CD14-positive monocyte (primary cell): ENCODE results near the gene CPN2. TPM values are rescaled to one million over a fixed set of nuclear protein-coding genes. Genes with fewer than 3 reads are reported as not detected.
A peak's percentile ranks its signal among the peaks of the same experiment; 100 is the strongest.

Experiments used
- DNase-seq, 3 donors: peaks; one replicate each; pipeline ENCODE4 v3.0.0-alpha.2; 2011 to 2022
- H2AFZ ChIP-seq: 2 replicates; pipeline ENCODE4 v1.6.0; 2012; ENCODE audit warnings: mild to moderate bottlenecking, low read depth, low read length, inconsistent platforms; ENCODE audit not compliant: insufficient read depth, poor library complexity, severe bottlenecking
- H3K27ac ChIP-seq, 2 donors: 1 replicate in 1 of 2; 2 replicates in 1 of 2; pipeline ENCODE4 v1.5.1; 2012 to 2013; ENCODE audit warnings: low read length in 2 of 2, control low read depth in 1 of 2, inconsistent platforms in 1 of 2, low read depth in 1 of 2, mild to moderate bottlenecking in 1 of 2
- H3K27me3 ChIP-seq, 2 donors: one replicate each; pipeline versions ENCODE4 v1.6.0 to v1.6.1; 2011 to 2013; ENCODE audit warnings: low read length in 2 of 2; ENCODE audit not compliant: control insufficient read depth in 2 of 2, insufficient read depth in 2 of 2
- H3K36me3 ChIP-seq, 2 donors: replicated peaks in 1 of 2; 1 replicate in 1 of 2; 2 replicates in 1 of 2; pipeline versions ENCODE4 v1.5.1 to v1.6.1; 2012 to 2013; ENCODE audit warnings: low read length in 2 of 2, control low read depth in 1 of 2, inconsistent platforms in 1 of 2, mild to moderate bottlenecking in 1 of 2; ENCODE audit not compliant: insufficient read depth in 2 of 2, control insufficient read depth in 1 of 2
- H3K4me1 ChIP-seq, 2 donors: 1 replicate in 1 of 2; 2 replicates in 1 of 2; pipeline versions ENCODE4 v1.5.1 to v1.6.1; 2012 to 2013; ENCODE audit warnings: low read length in 2 of 2, control low read depth in 1 of 2, inconsistent platforms in 1 of 2, mild to moderate bottlenecking in 1 of 2, moderate library complexity in 1 of 2; ENCODE audit not compliant: insufficient read depth in 2 of 2, control insufficient read depth in 1 of 2
- H3K4me2 ChIP-seq: replicated peaks from 2 replicates; pipeline ENCODE3; 2012; ENCODE audit warnings: low read length, moderate library complexity, mild to moderate bottlenecking; ENCODE audit not compliant: poor library complexity, severe bottlenecking; ENCODE audit errors: extremely low read depth
- H3K4me3 ChIP-seq, 3 experiments: fragments of 200-600 bp in 1 of 3; sonication (generic) in 1 of 3; replicated peaks in 1 of 3; 1 replicate in 2 of 3; 2 replicates in 1 of 3; pipeline ENCODE4 v1.5.1; 2011 to 2013; ENCODE audit warnings: low read length in 3 of 3, mild to moderate bottlenecking in 3 of 3, control low read depth in 2 of 3, low read depth in 2 of 3, inconsistent platforms in 1 of 3, moderate library complexity in 1 of 3
- H3K79me2 ChIP-seq: 2 replicates; pipeline ENCODE4 v1.6.0; 2012; ENCODE audit warnings: mild to moderate bottlenecking, control low read depth, inconsistent platforms, low read length, moderate library complexity; ENCODE audit not compliant: insufficient read depth
- H3K9ac ChIP-seq: 2 replicates; pipeline ENCODE4 v1.6.0; 2017; ENCODE audit warnings: low read length, mild to moderate bottlenecking; ENCODE audit not compliant: insufficient read depth, poor library complexity, severe bottlenecking
- H3K9me3 ChIP-seq, 2 donors: replicated peaks in 1 of 2; 1 replicate in 1 of 2; 2 replicates in 1 of 2; pipeline versions ENCODE4 v1.5.1 to v1.6.1; 2012 to 2013; ENCODE audit warnings: low read length in 2 of 2, control low read depth in 1 of 2; ENCODE audit not compliant: control insufficient read depth in 1 of 2, insufficient read depth in 1 of 2
- H4K20me1 ChIP-seq: 2 replicates; pipeline ENCODE4 v1.6.0; 2012; ENCODE audit warnings: mild to moderate bottlenecking, low read length, control low read depth, moderate library complexity; ENCODE audit not compliant: insufficient read depth
- H3K27ac Mint-ChIP-seq, 7 donors: one replicate each; pipeline ENCODE4 v1.8.0; 2020; ENCODE audit warnings: mild to moderate bottlenecking in 7 of 7, mixed read lengths in 7 of 7, moderate library complexity in 6 of 7, inconsistent platforms in 2 of 7
- H3K27me3 Mint-ChIP-seq, 3 donors: one replicate each; pipeline ENCODE4 v1.8.0; 2021 to 2022; ENCODE audit warnings: low read depth in 3 of 3, mild to moderate bottlenecking in 3 of 3, mixed read lengths in 3 of 3, moderate library complexity in 3 of 3, inconsistent platforms in 1 of 3
- H3K36me3 Mint-ChIP-seq, 2 donors: one replicate each; pipeline ENCODE4 v1.8.0; 2020; ENCODE audit warnings: mixed read lengths in 2 of 2, inconsistent platforms in 1 of 2, mild to moderate bottlenecking in 1 of 2
- H3K4me1 Mint-ChIP-seq: one replicate; pipeline ENCODE4 v1.8.0; 2020; ENCODE audit warnings: mild to moderate bottlenecking, mixed read lengths
- H3K4me3 Mint-ChIP-seq, 2 donors: one replicate each; pipeline ENCODE4 v1.8.0; 2020; ENCODE audit warnings: mild to moderate bottlenecking in 2 of 2, mixed read lengths in 2 of 2, moderate library complexity in 1 of 2
- H3K9me3 Mint-ChIP-seq, 7 donors: one replicate each; pipeline ENCODE4 v1.8.0; 2020 to 2022; ENCODE audit warnings: mixed read lengths in 7 of 7, mild to moderate bottlenecking in 6 of 7, moderate library complexity in 6 of 7, inconsistent platforms in 2 of 7
- WGBS: methylation state at CpG from one replicate; pipeline ENCODE4 v1.1.5; 2013; ENCODE audit warnings: missing lambda C conversion rate; ENCODE audit not compliant: insufficient coverage; 5-methylcytosine and 5-hydroxymethylcytosine counted together
- intact Hi-C, 2 donors: fragments of 100-400 bp; cut with micrococcal nuclease; formaldehyde crosslinking; loops; one replicate each; pipeline versions ENCODE4 v1.15.0 to v1.15.1; 2023
- polyA plus RNA-seq, 3 donors: library from polyadenylated mRNA; depleted of rRNA in 1 of 3; unstranded in 2 of 3; stranded (reverse) in 1 of 3; fragments of 300-500 nt in 2 of 3; fragments of >200 nt in 1 of 3; fragmentation: Illumina TruSeq in 2 of 3; gene quantifications; 1 replicate in 2 of 3; 2 replicates in 1 of 3; pipeline ENCODE4 v1.2.3, GENCODE V29; 2012 to 2021
- TF ChIP-seq, protein P1 (sequence below): fragments of 200-600 bp; IDR thresholded peaks from one replicate; pipeline ENCODE4 v1.8.0; 2022; ENCODE audit warnings: antibody characterized with exemption, mild to moderate bottlenecking

Gene CPN2
- polyA plus RNA-seq, 3 donors: not detected

DNA sequence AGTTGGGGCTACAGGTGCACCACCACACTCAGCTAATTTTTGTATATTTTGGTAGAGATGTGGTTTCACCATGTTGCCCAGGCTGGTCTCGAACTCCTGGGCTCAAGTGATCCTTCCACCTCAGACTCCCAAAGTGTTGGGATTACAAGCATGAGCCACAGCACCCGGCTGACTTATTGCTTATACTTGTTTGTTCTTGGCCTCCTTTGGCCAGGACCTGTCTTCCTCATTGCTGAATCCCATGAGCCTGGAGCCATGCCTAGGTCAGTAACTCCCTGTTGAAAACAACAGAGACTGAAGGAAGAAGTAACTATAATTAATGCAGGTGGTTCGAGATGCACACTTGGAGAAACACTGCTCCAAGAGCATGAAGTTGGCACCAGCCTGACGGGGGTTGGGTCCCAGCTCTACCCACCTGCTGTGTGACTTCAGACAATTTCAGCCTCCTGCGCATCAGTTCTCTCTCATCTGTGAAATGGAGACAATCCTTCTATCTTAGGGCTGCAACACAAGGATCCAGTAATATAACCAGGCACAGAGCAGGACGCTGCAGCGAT is 38.9 kb downstream of the CPN2 start:
- intact Hi-C loops: loop anchor here (2.0 to 10.0 kb wide), 2 partner anchors 647 kb away; no protein-coding TSS in a partner anchor
- DNase-seq: no peak
- no peak overlapping the region for H3K27ac Mint-ChIP-seq
- TF ChIP-seq, protein P1, sequence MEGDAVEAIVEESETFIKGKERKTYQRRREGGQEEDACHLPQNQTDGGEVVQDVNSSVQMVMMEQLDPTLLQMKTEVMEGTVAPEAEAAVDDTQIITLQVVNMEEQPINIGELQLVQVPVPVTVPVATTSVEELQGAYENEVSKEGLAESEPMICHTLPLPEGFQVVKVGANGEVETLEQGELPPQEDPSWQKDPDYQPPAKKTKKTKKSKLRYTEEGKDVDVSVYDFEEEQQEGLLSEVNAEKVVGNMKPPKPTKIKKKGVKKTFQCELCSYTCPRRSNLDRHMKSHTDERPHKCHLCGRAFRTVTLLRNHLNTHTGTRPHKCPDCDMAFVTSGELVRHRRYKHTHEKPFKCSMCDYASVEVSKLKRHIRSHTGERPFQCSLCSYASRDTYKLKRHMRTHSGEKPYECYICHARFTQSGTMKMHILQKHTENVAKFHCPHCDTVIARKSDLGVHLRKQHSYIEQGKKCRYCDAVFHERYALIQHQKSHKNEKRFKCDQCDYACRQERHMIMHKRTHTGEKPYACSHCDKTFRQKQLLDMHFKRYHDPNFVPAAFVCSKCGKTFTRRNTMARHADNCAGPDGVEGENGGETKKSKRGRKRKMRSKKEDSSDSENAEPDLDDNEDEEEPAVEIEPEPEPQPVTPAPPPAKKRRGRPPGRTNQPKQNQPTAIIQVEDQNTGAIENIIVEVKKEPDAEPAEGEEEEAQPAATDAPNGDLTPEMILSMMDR: no peak
- H3K27me3 Mint-ChIP-seq: peaks cover 52 to 67% (median 55%) of the 10 kb centered on the region in 3 donors
- Histone ChIP-seq H3K4me1 (peaks cover 6 to 14% of the 10 kb centered on the region in 2 donors), H3K27me3 (peaks cover 36 to 57% of the 10 kb centered on the region in 2 donors), H3K27ac (no peak overlapping the region), H3K4me2 (no peak overlapping the region), H3K36me3 (no peaks in the 10 kb centered on the region), H3K4me3 (no peak overlapping the region), H2AFZ (no peak overlapping the region), H3K9me3 (no peaks in the 10 kb centered on the region), H4K20me1 (no peaks in the 10 kb centered on the region), H3K79me2 (no peaks in the 10 kb centered on the region), H3K9ac (no peak overlapping the region)
- 81% methylated on average over 3 of the region's 7 CpGs for WGBS
- peaks cover 0 to 5% (median 0%) of the 10 kb centered on the region in 7 donors for H3K9me3 Mint-ChIP-seq
- H3K4me3 Mint-ChIP-seq: peak overlapping the region in 1 of 2 donors; percentile 66
- H3K36me3 Mint-ChIP-seq: no peaks in the 10 kb centered on the region
- peaks cover 8% of the 10 kb centered on the region for H3K4me1 Mint-ChIP-seq

DNA sequence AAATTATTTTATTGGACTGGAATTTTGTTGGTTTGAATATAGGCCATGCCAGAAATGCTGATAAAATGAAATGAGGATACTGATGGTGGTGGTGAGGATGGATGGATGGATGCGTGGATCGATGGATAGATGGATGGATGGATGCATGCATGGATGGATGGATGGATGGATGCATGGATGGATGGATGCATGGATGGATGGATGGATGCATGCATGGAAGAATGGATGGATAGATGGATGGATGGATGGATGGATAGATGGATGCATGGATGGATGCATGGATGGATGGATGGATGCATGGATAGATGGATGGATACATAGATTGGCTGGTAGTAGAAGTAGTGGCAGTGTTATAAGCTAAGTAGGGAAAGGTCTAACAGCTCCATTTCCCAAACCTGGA is 40.1 kb downstream of the CPN2 start:
- 91% methylated on average over 2 of the region's 2 CpGs for WGBS

More for the DNA sequence above, 40.1 kb downstream of the CPN2 start:
- peaks cover 14% of the 10 kb centered on the region for H3K4me1 Mint-ChIP-seq
- no peak overlapping the region for H3K27ac ChIP-seq
- no peaks in the 10 kb centered on the region for H3K79me2 ChIP-seq
- H3K9me3 ChIP-seq: no peaks in the 10 kb centered on the region
- H3K27me3 Mint-ChIP-seq: peaks cover 56 to 70% (median 58%) of the 10 kb centered on the region in 3 donors
- no peak for DNase-seq
- H3K4me3 ChIP-seq: no peak overlapping the region
- no peaks in the 10 kb centered on the region for H3K36me3 Mint-ChIP-seq
- no peaks in the 10 kb centered on the region for H3K36me3 ChIP-seq
- H3K4me3 Mint-ChIP-seq: no peak overlapping the region
- peaks cover 34 to 57% of the 10 kb centered on the region in 2 donors for H3K27me3 ChIP-seq
- H3K9ac ChIP-seq: no peak overlapping the region
- intact Hi-C loops: loop anchor here in 1 of 2 donors (10.0 kb wide), 1 partner anchor 646 kb away; no protein-coding TSS in a partner anchor
- TF ChIP-seq, protein P1: no peak
- no peak overlapping the region for H2AFZ ChIP-seq
- H3K4me1 ChIP-seq: peaks cover 6 to 12% of the 10 kb centered on the region in 2 donors
- H3K27ac Mint-ChIP-seq: peak overlapping the region in 1 of 7 donors; percentile 3
- H4K20me1 ChIP-seq: no peaks in the 10 kb centered on the region
- no peak overlapping the region for H3K4me2 ChIP-seq
- H3K9me3 Mint-ChIP-seq: peaks cover 0 to 5% (median 0%) of the 10 kb centered on the region in 7 donors
